HCT116 (cell line): ENCODE results near the gene MANBA. TPM values are rescaled to one million over a fixed set of nuclear protein-coding genes. Genes with fewer than 3 reads are reported as not detected.

Source experiments
- ATAC-seq: fragments of 200-7000 bp; cut with Tn5 transposase; 2 replicates; pipeline ENCODE4 v1.9.1; 2020; ENCODE audit warnings: mild to moderate bottlenecking, moderate library complexity
- BruUV-seq: library from RNA; stranded (reverse); fragments of 400-500 nt; replicated peaks from 2 replicates; lab custom pipeline; 2021; lab: Mats Ljungman, UMichigan
- CTCF ChIA-PET: fragments of 300-600 bp; sonication (Branson Sonifier 250); formaldehyde crosslinking; loops from one replicate; lab custom pipeline; 2021; ENCODE audit warnings: antibody characterized with exemption; lab: Charles Lee
- POLR2A ChIA-PET: fragments of 300-600, 350-600 bp; sonication (Branson Sonifier 250); formaldehyde crosslinking; loops from one replicate; lab custom pipeline; 2021; ENCODE audit warnings: antibody characterized with exemption; lab: Charles Lee
- RAD21 ChIA-PET, 2 experiments: fragments of 300-600 bp; sonication (Branson Sonifier 250); formaldehyde crosslinking; loops; one replicate each; lab custom pipeline; 2023; ENCODE audit warnings: low total read pairs in 2 of 2; ENCODE audit not compliant: uncharacterized antibody in 2 of 2, unreplicated experiment in 2 of 2, low non-redundant PET in 1 of 2; lab: Charles Lee
- DNase-seq: peaks from one replicate; pipeline ENCODE4 v3.0.0-alpha.2; 2010; ENCODE audit warnings: low read depth, low spot score
- H2AFZ ChIP-seq: fragments of 200-600 bp; shearing (Covaris generic), sonication (generic); 2 replicates; pipeline ENCODE4 v1.6.1; 2017; ENCODE audit warnings: low read depth, mixed run types, mixed read lengths, antibody characterized with exemption, low read length; ENCODE audit not compliant: poor library complexity, severe bottlenecking
- H3K27ac ChIP-seq: 2 replicates; pipeline ENCODE4 v1.5.1; 2012; ENCODE audit warnings: low read depth, low read length
- H3K27me3 ChIP-seq: fragments of 200-600 bp; sonication (generic); 2 replicates; pipeline ENCODE4 v1.6.1; 2016; ENCODE audit warnings: mixed run types, low read length, mixed read lengths; ENCODE audit not compliant: insufficient read depth
- H3K36me3 ChIP-seq, 2 experiments: fragments of 200-500 bp in 1 of 2; fragments of 200-600 bp in 1 of 2; sonication (Bioruptor generic) in 1 of 2; sonication (generic) in 1 of 2; 2 replicates each; pipeline versions ENCODE4 v1.5.1 to v1.6.1; 2014 to 2016; ENCODE audit warnings: low read length in 2 of 2, inconsistent platforms in 1 of 2, mixed read lengths in 1 of 2, mixed run types in 1 of 2; ENCODE audit not compliant: insufficient read depth in 2 of 2, control insufficient read depth in 1 of 2
- H3K4me1 ChIP-seq, 2 experiments: fragments of 200-600 bp in 1 of 2; sonication (generic) in 1 of 2; 2 replicates each; pipeline versions ENCODE4 v1.5.1 to v1.6.1; 2012 to 2017; ENCODE audit warnings: low read length in 2 of 2, inconsistent platforms in 1 of 2, mild to moderate bottlenecking in 1 of 2, mixed read lengths in 1 of 2, mixed run types in 1 of 2, moderate library complexity in 1 of 2; ENCODE audit not compliant: insufficient read depth in 2 of 2, control insufficient read depth in 1 of 2
- H3K4me2 ChIP-seq: fragments of 200-600 bp; sonication (generic); 2 replicates; pipeline ENCODE4 v1.6.1; 2017; ENCODE audit warnings: mixed run types, low read length, mixed read lengths
- H3K4me3 ChIP-seq, 2 experiments: fragments of 200-600 bp in 1 of 2; sonication (generic) in 1 of 2; replicated peaks in 1 of 2; 2 replicates each; pipeline ENCODE4 v1.5.1; 2011 to 2016; ENCODE audit warnings: low read length in 2 of 2, control low read depth in 1 of 2, low read depth in 1 of 2, mild to moderate bottlenecking in 1 of 2, mixed read lengths in 1 of 2, mixed run types in 1 of 2
- H3K79me2 ChIP-seq: fragments of 200-600 bp; sonication (generic); 2 replicates; pipeline ENCODE4 v1.6.1; 2017; ENCODE audit warnings: mild to moderate bottlenecking, mixed run types, low read length, moderate library complexity, mixed read lengths; ENCODE audit not compliant: insufficient read depth
- H3K9ac ChIP-seq: fragments of 200-600 bp; sonication (generic); 2 replicates; pipeline ENCODE4 v1.6.1; 2016; ENCODE audit warnings: low read length, mixed read lengths
- H3K9me2 ChIP-seq: fragments of 200-600 bp; sonication (generic), shearing (Covaris generic); 2 replicates; pipeline ENCODE4 v1.6.1; 2017; ENCODE audit warnings: mixed run types, mild to moderate bottlenecking, moderate library complexity; ENCODE audit not compliant: insufficient read depth
- H3K9me3 ChIP-seq, 2 experiments: fragments of 200-500 bp in 1 of 2; fragments of 200-600 bp in 1 of 2; sonication (Bioruptor generic) in 1 of 2; sonication (generic) in 1 of 2; 2 replicates each; pipeline ENCODE4 v1.6.1; 2014 to 2017; ENCODE audit warnings: low read length in 2 of 2, mixed read lengths in 2 of 2, inconsistent platforms in 1 of 2, low read depth in 1 of 2, mild to moderate bottlenecking in 1 of 2, mixed run types in 1 of 2, moderate library complexity in 1 of 2; ENCODE audit not compliant: control insufficient read depth in 1 of 2, insufficient read depth in 1 of 2
- H4K20me1 ChIP-seq: fragments of 200-600 bp; sonication (generic), shearing (Covaris generic); 2 replicates; pipeline ENCODE4 v1.6.1; 2017; ENCODE audit warnings: mixed run types, mild to moderate bottlenecking, moderate library complexity; ENCODE audit not compliant: insufficient read depth
- CBX3 ChIP-seq: IDR thresholded peaks from 2 replicates; pipeline ENCODE4 v1.6.1; 2012; ENCODE audit warnings: low read depth
- CEBPB ChIP-seq: IDR thresholded peaks from 2 replicates; pipeline ENCODE4 v1.6.1; 2012; ENCODE audit warnings: low read depth
- EGR1 ChIP-seq: IDR thresholded peaks from 2 replicates; pipeline ENCODE4 v1.6.1; 2012; ENCODE audit warnings: low read depth
- ELF1 ChIP-seq: IDR thresholded peaks from 2 replicates; pipeline ENCODE4 v1.6.1; 2012; ENCODE audit warnings: low read depth, borderline replicate concordance
- EZH2 ChIP-seq: fragments of 200-600 bp; sonication (generic); IDR thresholded peaks from 2 replicates; pipeline ENCODE4 v1.6.1; 2017; ENCODE audit warnings: antibody characterized with exemption, mixed run types
- EZH2phosphoT487 ChIP-seq: fragments of 200-600 bp; IDR thresholded peaks from 2 replicates; pipeline ENCODE4 v1.6.1; 2018; ENCODE audit warnings: antibody characterized with exemption, borderline replicate concordance
- JUND ChIP-seq: IDR thresholded peaks from 2 replicates; pipeline ENCODE4 v1.6.1; 2012
- POLR2A ChIP-seq: IDR thresholded peaks from 2 replicates; pipeline ENCODE4 v1.7.0; 2011; ENCODE audit warnings: borderline replicate concordance; ENCODE audit not compliant: insufficient read depth, insufficient read length; ENCODE audit errors: extremely low read depth
- POLR2AphosphoS5 ChIP-seq: IDR thresholded peaks from 2 replicates; pipeline ENCODE4 v1.6.1; 2011; ENCODE audit warnings: mild to moderate bottlenecking, low read depth, low read length, moderate library complexity
- RAD21 ChIP-seq: IDR thresholded peaks from 2 replicates; pipeline ENCODE4 v1.6.1; 2012; ENCODE audit warnings: low read depth, mild to moderate bottlenecking
- SIN3A ChIP-seq: IDR thresholded peaks from 2 replicates; pipeline ENCODE4 v1.6.1; 2012; ENCODE audit warnings: low read depth
- SRF ChIP-seq: IDR thresholded peaks from 2 replicates; pipeline ENCODE4 v1.6.1; 2012; ENCODE audit warnings: low read depth
- TCF7L2 ChIP-seq: IDR thresholded peaks from 2 replicates; pipeline ENCODE4 v1.7.0; 2011; ENCODE audit warnings: borderline replicate concordance, inconsistent platforms; ENCODE audit not compliant: insufficient read depth, insufficient read length; ENCODE audit errors: extremely low read depth
- ZFX ChIP-seq: fragments of 450-650 bp; IDR thresholded peaks from 2 replicates; pipeline ENCODE4 v1.6.1; 2017
- intact Hi-C: fragments of 100-400 bp; cut with micrococcal nuclease; formaldehyde crosslinking; loops from 2 replicates; pipeline ENCODE4 v1.10.0; 2022
- total RNA-seq: library from RNA; stranded (reverse); gene quantifications from one replicate; pipeline ENCODE4 v1.2.1, GENCODE V29; 2021; ENCODE audit not compliant: unreplicated experiment
- TF ChIP-seq, protein P1 (sequence below): IDR thresholded peaks from 2 replicates; pipeline ENCODE4 v1.6.1; 2012
- TF ChIP-seq, protein P2 (sequence below): IDR thresholded peaks from 2 replicates; pipeline ENCODE4 v1.6.1; 2011; ENCODE audit warnings: mild to moderate bottlenecking, low read length, moderate library complexity; ENCODE audit not compliant: insufficient replicate concordance; ENCODE audit errors: extremely low read depth
- TF ChIP-seq, protein P3 (sequence below): IDR thresholded peaks from 2 replicates; pipeline ENCODE4 v1.6.1; 2012
- TF ChIP-seq, protein P4 (sequence below): IDR thresholded peaks from 2 replicates; pipeline ENCODE4 v1.6.1; 2012; ENCODE audit warnings: low read depth
- TF ChIP-seq, protein P5 (sequence below), 3 experiments: fragments of 200-600 bp in 1 of 3; sonication (generic) in 1 of 3; IDR thresholded peaks in 2 of 3; conservative IDR thresholded peaks in 1 of 3; 2 replicates each; pipeline ENCODE4 v1.5.1; 2012 to 2017; ENCODE audit warnings: low read depth in 2 of 3, low read length in 2 of 3, antibody characterized with exemption in 1 of 3, borderline replicate concordance in 1 of 3, control low read depth in 1 of 3, mild to moderate bottlenecking in 1 of 3, mixed read lengths in 1 of 3, mixed run types in 1 of 3, moderate library complexity in 1 of 3; ENCODE audit not compliant: insufficient read depth in 1 of 3

Gene MANBA
- total RNA-seq, 1 experiment from 2014 or later, result 21.3 TPM

DNA sequence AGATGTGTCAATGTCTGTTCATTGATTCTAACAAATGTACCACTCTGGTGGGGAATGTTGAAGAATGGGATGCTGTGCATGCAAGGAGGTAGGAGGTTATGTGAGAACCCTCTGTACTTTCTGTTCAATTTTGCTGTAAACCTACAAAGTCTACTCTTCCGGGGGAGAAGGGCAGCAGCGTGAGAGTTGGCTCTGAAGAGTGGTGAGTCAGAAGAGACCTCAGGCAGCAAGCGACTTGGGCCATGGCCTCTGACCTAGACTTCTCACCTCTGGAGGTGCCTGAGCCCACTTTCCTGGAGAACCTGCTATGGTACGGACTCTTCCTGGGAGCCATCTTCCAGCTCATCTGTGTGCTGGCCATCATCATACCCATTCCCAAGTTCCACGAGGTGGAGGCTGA is 26.7 kb downstream of the MANBA start:
- RAD21 ChIA-PET, result no interaction called here
- no peak for TF ChIP-seq POLR2A
- TF ChIP-seq, protein P1, sequence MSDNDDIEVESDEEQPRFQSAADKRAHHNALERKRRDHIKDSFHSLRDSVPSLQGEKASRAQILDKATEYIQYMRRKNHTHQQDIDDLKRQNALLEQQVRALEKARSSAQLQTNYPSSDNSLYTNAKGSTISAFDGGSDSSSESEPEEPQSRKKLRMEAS, result no peak
- TF ChIP-seq RAD21, result no peak
- TF ChIP-seq, protein P2, sequence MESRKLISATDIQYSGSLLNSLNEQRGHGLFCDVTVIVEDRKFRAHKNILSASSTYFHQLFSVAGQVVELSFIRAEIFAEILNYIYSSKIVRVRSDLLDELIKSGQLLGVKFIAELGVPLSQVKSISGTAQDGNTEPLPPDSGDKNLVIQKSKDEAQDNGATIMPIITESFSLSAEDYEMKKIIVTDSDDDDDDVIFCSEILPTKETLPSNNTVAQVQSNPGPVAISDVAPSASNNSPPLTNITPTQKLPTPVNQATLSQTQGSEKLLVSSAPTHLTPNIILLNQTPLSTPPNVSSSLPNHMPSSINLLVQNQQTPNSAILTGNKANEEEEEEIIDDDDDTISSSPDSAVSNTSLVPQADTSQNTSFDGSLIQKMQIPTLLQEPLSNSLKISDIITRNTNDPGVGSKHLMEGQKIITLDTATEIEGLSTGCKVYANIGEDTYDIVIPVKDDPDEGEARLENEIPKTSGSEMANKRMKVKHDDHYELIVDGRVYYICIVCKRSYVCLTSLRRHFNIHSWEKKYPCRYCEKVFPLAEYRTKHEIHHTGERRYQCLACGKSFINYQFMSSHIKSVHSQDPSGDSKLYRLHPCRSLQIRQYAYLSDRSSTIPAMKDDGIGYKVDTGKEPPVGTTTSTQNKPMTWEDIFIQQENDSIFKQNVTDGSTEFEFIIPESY, result no peak
- no peak for TF ChIP-seq ZFX
- TF ChIP-seq SIN3A, result no peak
- TF ChIP-seq, protein P3, sequence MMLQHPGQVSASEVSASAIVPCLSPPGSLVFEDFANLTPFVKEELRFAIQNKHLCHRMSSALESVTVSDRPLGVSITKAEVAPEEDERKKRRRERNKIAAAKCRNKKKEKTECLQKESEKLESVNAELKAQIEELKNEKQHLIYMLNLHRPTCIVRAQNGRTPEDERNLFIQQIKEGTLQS, result no peak
- no peak for TF ChIP-seq EGR1
- TF ChIP-seq, protein P4, sequence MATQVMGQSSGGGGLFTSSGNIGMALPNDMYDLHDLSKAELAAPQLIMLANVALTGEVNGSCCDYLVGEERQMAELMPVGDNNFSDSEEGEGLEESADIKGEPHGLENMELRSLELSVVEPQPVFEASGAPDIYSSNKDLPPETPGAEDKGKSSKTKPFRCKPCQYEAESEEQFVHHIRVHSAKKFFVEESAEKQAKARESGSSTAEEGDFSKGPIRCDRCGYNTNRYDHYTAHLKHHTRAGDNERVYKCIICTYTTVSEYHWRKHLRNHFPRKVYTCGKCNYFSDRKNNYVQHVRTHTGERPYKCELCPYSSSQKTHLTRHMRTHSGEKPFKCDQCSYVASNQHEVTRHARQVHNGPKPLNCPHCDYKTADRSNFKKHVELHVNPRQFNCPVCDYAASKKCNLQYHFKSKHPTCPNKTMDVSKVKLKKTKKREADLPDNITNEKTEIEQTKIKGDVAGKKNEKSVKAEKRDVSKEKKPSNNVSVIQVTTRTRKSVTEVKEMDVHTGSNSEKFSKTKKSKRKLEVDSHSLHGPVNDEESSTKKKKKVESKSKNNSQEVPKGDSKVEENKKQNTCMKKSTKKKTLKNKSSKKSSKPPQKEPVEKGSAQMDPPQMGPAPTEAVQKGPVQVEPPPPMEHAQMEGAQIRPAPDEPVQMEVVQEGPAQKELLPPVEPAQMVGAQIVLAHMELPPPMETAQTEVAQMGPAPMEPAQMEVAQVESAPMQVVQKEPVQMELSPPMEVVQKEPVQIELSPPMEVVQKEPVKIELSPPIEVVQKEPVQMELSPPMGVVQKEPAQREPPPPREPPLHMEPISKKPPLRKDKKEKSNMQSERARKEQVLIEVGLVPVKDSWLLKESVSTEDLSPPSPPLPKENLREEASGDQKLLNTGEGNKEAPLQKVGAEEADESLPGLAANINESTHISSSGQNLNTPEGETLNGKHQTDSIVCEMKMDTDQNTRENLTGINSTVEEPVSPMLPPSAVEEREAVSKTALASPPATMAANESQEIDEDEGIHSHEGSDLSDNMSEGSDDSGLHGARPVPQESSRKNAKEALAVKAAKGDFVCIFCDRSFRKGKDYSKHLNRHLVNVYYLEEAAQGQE, result no peak
- no peak for TF ChIP-seq POLR2AphosphoS5
- TF ChIP-seq TCF7L2, result no peak
- no peak for TF ChIP-seq CBX3
- TF ChIP-seq, protein P5, sequence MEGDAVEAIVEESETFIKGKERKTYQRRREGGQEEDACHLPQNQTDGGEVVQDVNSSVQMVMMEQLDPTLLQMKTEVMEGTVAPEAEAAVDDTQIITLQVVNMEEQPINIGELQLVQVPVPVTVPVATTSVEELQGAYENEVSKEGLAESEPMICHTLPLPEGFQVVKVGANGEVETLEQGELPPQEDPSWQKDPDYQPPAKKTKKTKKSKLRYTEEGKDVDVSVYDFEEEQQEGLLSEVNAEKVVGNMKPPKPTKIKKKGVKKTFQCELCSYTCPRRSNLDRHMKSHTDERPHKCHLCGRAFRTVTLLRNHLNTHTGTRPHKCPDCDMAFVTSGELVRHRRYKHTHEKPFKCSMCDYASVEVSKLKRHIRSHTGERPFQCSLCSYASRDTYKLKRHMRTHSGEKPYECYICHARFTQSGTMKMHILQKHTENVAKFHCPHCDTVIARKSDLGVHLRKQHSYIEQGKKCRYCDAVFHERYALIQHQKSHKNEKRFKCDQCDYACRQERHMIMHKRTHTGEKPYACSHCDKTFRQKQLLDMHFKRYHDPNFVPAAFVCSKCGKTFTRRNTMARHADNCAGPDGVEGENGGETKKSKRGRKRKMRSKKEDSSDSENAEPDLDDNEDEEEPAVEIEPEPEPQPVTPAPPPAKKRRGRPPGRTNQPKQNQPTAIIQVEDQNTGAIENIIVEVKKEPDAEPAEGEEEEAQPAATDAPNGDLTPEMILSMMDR (IDR thresholded peaks at IDR 0.05 in 2 of 3, conservative IDR thresholded peaks at IDR 0.05 in 1 of 3; ENCODE audit: borderline replicate concordance in 1 of 3, insufficient read depth in 1 of 3, low read depth in 2 of 3, low read length in 2 of 3), result no peak
- no peak for TF ChIP-seq ELF1
- TF ChIP-seq SRF, result no peak
- no peak for TF ChIP-seq CEBPB
- TF ChIP-seq JUND, result no peak
- no peak for TF ChIP-seq EZH2phosphoT487
- TF ChIP-seq EZH2, result no peak
- no TSS peak for BruUV-seq
- H3K27me3 ChIP-seq, result no peaks in the 10 kb centered on the region
- no peak overlapping the region for H3K9ac ChIP-seq
- no peak overlapping the region for H3K27ac ChIP-seq
- H2AFZ ChIP-seq, result no peak overlapping the region
- intact Hi-C loops, result no loop called here
- DNase-seq (no peak), ATAC-seq (no peak)
- no peaks in the 10 kb centered on the region for H3K36me3 ChIP-seq
- CTCF ChIA-PET, result no interaction called here
- POLR2A ChIA-PET, result no interaction called here
- H3K4me2 ChIP-seq, result no peak overlapping the region
- H3K9me2 ChIP-seq, result no peaks in the 10 kb centered on the region
- H4K20me1 ChIP-seq, result no peaks in the 10 kb centered on the region
- H3K4me3 ChIP-seq, result no peak overlapping the region
- H3K79me2 ChIP-seq, result no peaks in the 10 kb centered on the region; the same call in 1 of the 2 replicates
- peaks cover 9 to 12% of the 10 kb centered on the region in 2 experiments for H3K4me1 ChIP-seq
- no peaks in the 10 kb centered on the region for H3K9me3 ChIP-seq
